Measurements from ENCODE around the gene SLC35C1. TPM values are rescaled to one million over a fixed set of nuclear protein-coding genes. Genes with fewer than 3 reads are reported as not detected.

Gene SLC35C1
- total and polyA plus RNA-seq, 2 of the 13 experiments (the other 11 are each of a cell fraction or from before 2014, with no cell fraction given) = 2.9 to 7.0 TPM

GRCh38 chr11:45834298-45834756 lies 29.4 kb downstream of the SLC35C1 start (continued):
- TF ChIP-seq ZNF646 (CRISPR knock-in tag; IDR thresholded peaks at IDR 0.05) = no peak
- no peak for TF ChIP-seq ZBTB37 (CRISPR knock-in tag; IDR thresholded peaks at IDR 0.05)
- no peak for TF ChIP-seq SIX4 (CRISPR knock-in tag; IDR thresholded peaks at IDR 0.05)

GRCh38 chr11:45839204-45839603 lies 34.3 kb downstream of the SLC35C1 start:
- Histone ChIP-seq H2AFZ (ENCODE audit: low read length) (no peak overlapping the region), H3K4me3 (replicated peaks in 1 of 3; ENCODE audit: insufficient read depth in 1 of 3, low read depth in 2 of 3, low read length in 3 of 3) (no peak overlapping the region), H3K9me3 (ENCODE audit: low read length) (no peaks in the 10 kb centered on the region), H3K27ac (ENCODE audit: extremely low read length, insufficient read depth, low read length) (no peak overlapping the region), H3K4me2 (ENCODE audit: low read depth, low read length) (no peak overlapping the region), H3K36me3 (replicated peaks in 1 of 2; ENCODE audit: control insufficient read depth in 1 of 2, insufficient read depth in 2 of 2, low read length in 2 of 2) (no peaks in the 10 kb centered on the region), H3K9ac (ENCODE audit: insufficient read depth, low read depth, low read length) (no peak overlapping the region), H3K27me3 (ENCODE audit: control insufficient read depth in 1 of 2, insufficient read depth in 2 of 2, low read length in 2 of 2) (peaks cover 0 to 3% of the 10 kb centered on the region in 2 experiments; a peak in 1 of 5 replicates), H4K20me1 (ENCODE audit: insufficient read depth, low read length) (no peaks in the 10 kb centered on the region), H3K4me1 (ENCODE audit: insufficient read depth, low read length) (peaks cover 14% of the 10 kb centered on the region), H3K79me2 (ENCODE audit: insufficient read depth, low read length) (no peaks in the 10 kb centered on the region)
- BruUV-seq (replicated peaks) = no TSS peak
- in situ Hi-C loops (cut with HindIII; ENCODE audit: extremely low pct_ligation_motif_present, low pct_unique_long_range_greater_than_20kb) = no loop called here
- POLR2A ChIA-PET = no interaction called here
- intact Hi-C loops (cut with micrococcal nuclease; ENCODE audit: unreplicated experiment) = no loop called here
- FAIRE-seq = no peak
- no peak for DNase-seq (ENCODE audit: low spot score)
- CTCF ChIA-PET (ENCODE audit: low intra/inter-chr PET ratio, low total read pairs) = no interaction called here
- 41% methylated on average over 5 of the region's 6 CpGs for WGBS (ENCODE audit: low lambda C conversion rate)
- ATAC-seq = no peak
- TF ChIP-seq ZBTB37 (CRISPR knock-in tag; IDR thresholded peaks at IDR 0.05) (no peak), RNF219 (CRISPR knock-in tag; IDR thresholded peaks at IDR 0.05) (no peak), PREB (CRISPR knock-in tag; IDR thresholded peaks at IDR 0.05) (no peak), YEATS2 (CRISPR knock-in tag; IDR thresholded peaks at IDR 0.05; ENCODE audit: borderline replicate concordance) (no peak), MAZ (IDR thresholded peaks at IDR 0.05; ENCODE audit: borderline replicate concordance, low read depth, low read length) (no peak), MAZ (CRISPR knock-in tag; IDR thresholded peaks at IDR 0.05; ENCODE audit: low read depth) (no peak), ETV6 (CRISPR knock-in tag; conservative IDR thresholded peaks at IDR 0.05) (no peak)

Measured in HepG2 (cell line).